ENCODE measurements around the gene TMEM222.

- no peak for TF ChIP-seq CTCF (conservative IDR thresholded peaks at IDR 0.05; ENCODE audit: low read depth, low read length)
- no peak for TF ChIP-seq EZH2 (IDR thresholded peaks at IDR 0.05; ENCODE audit: borderline replicate concordance, low read depth, low read length, poor library complexity, severe bottlenecking)
These were observed 23.3 kb downstream of the TMEM222 start for GRCh38 chr1:27345272-27345671.

All from A673 (cell line).